Endothelial cell of umbilical vein (primary cell): Measurements from ENCODE around the gene AMT. TPM values are rescaled to one million over a fixed set of nuclear protein-coding genes. Genes with fewer than 3 reads are reported as not detected.

Experiments used
- BruUV-seq: library from RNA; stranded (reverse); fragments of 400-500 nt; replicated peaks from 2 replicates; lab custom pipeline; 2021; lab: Mats Ljungman, UMichigan
- CTCF ChIA-PET: fragments of 300-600, 350-600 bp; sonication (Branson Sonifier 250); formaldehyde crosslinking; loops from one replicate; lab custom pipeline; 2021; ENCODE audit warnings: antibody characterized with exemption, inconsistent platforms; lab: Charles Lee
- POLR2A ChIA-PET: fragments of 300-600, 350-600 bp; sonication (Branson Sonifier 250); formaldehyde crosslinking; loops from one replicate; lab custom pipeline; 2021; ENCODE audit warnings: antibody characterized with exemption, inconsistent platforms; lab: Charles Lee
- DNase-seq: peaks from one replicate; pipeline ENCODE4 v3.0.0-alpha.2; 2011; ENCODE audit warnings: low read depth, low spot score
- FAIRE-seq: peaks from 2 replicates; lab custom pipeline; 2011; peaks lifted over from hg19 to GRCh38; lab: Jason Lieb, UNC
- H2AFZ ChIP-seq: 2 replicates; pipeline ENCODE4 v1.6.0; 2012; ENCODE audit warnings: low read depth, low read length, control low read depth, inconsistent platforms
- H3K27ac ChIP-seq: 2 replicates; pipeline ENCODE4 v1.5.1; 2011; ENCODE audit warnings: low read depth, mild to moderate bottlenecking, control low read depth, low read length, moderate library complexity; ENCODE audit not compliant: insufficient read depth
- H3K27me3 ChIP-seq, 2 experiments: 2 replicates each; pipeline versions ENCODE4 v1.6.0 to v1.6.1; 2011; ENCODE audit warnings: low read length in 2 of 2, mixed read lengths in 1 of 2; ENCODE audit not compliant: control insufficient read depth in 2 of 2, insufficient read depth in 2 of 2
- H3K36me3 ChIP-seq, 2 experiments: 2 replicates in 1 of 2; 3 replicates in 1 of 2; pipeline ENCODE4 v1.5.1; 2011; ENCODE audit warnings: low read length in 2 of 2, mild to moderate bottlenecking in 1 of 2, moderate library complexity in 1 of 2; ENCODE audit not compliant: control insufficient read depth in 2 of 2, insufficient read depth in 2 of 2; ENCODE audit errors: extremely low read depth in 1 of 2
- H3K4me1 ChIP-seq: 3 replicates; pipeline ENCODE4 v1.5.1; 2011; ENCODE audit warnings: mild to moderate bottlenecking, low read length; ENCODE audit not compliant: control insufficient read depth, insufficient read depth; ENCODE audit errors: extremely low read depth
- H3K4me2 ChIP-seq: 2 replicates; pipeline ENCODE4 v1.6.1; 2011; ENCODE audit warnings: low read length, control low read depth, mixed read lengths; ENCODE audit not compliant: insufficient read depth
- H3K4me3 ChIP-seq, 3 experiments: fragments of 200-600 bp in 1 of 3; sonication (generic), shearing (Covaris generic) in 1 of 3; replicated peaks in 1 of 3; 2 replicates each; pipeline ENCODE4 v1.5.1; 2011 to 2016; ENCODE audit warnings: control low read depth in 3 of 3, low read length in 3 of 3, mild to moderate bottlenecking in 2 of 3, inconsistent platforms in 1 of 3, low read depth in 1 of 3, moderate library complexity in 1 of 3; ENCODE audit not compliant: insufficient read depth in 1 of 3
- H3K79me2 ChIP-seq: 2 replicates; pipeline ENCODE4 v1.6.0; 2012; ENCODE audit warnings: low read length, inconsistent platforms; ENCODE audit not compliant: control insufficient read depth, insufficient read depth
- H3K9ac ChIP-seq: replicated peaks from 2 replicates; pipeline ENCODE3; 2011; ENCODE audit warnings: low read length, control low read depth; ENCODE audit not compliant: insufficient read depth; ENCODE audit errors: extremely low read depth
- H3K9me1 ChIP-seq: replicated peaks from 3 replicates; pipeline ENCODE4 v1.6.0; 2011; ENCODE audit warnings: mild to moderate bottlenecking, low read length; ENCODE audit not compliant: control insufficient read depth, insufficient read depth; ENCODE audit errors: extremely low read depth
- H3K9me3 ChIP-seq: replicated peaks from 2 replicates; pipeline ENCODE4 v1.5.1; 2012; ENCODE audit warnings: low read length, inconsistent platforms; ENCODE audit not compliant: control insufficient read depth, insufficient read depth
- H4K20me1 ChIP-seq: replicated peaks from 2 replicates; pipeline ENCODE3; 2011; ENCODE audit warnings: mild to moderate bottlenecking, low read length; ENCODE audit not compliant: control insufficient read depth, insufficient read depth; ENCODE audit errors: extremely low read depth
- EZH2 ChIP-seq: IDR thresholded peaks from 2 replicates; pipeline ENCODE4 v1.6.1; 2012; ENCODE audit warnings: borderline replicate concordance, low read depth, mild to moderate bottlenecking, moderate library complexity, low read length, inconsistent platforms; ENCODE audit not compliant: severe bottlenecking
- FOS ChIP-seq: IDR thresholded peaks from 2 replicates; pipeline ENCODE4 v1.6.1; 2011; ENCODE audit warnings: mild to moderate bottlenecking, low read length, moderate library complexity, borderline replicate concordance; ENCODE audit not compliant: insufficient read depth
- GATA2 ChIP-seq: IDR thresholded peaks from 2 replicates; pipeline ENCODE4 v1.7.0; 2011; ENCODE audit warnings: low read depth, mild to moderate bottlenecking, moderate library complexity, mixed read lengths, low read length; ENCODE audit not compliant: insufficient read length, insufficient read depth
- JUN ChIP-seq: IDR thresholded peaks from 2 replicates; pipeline ENCODE4 v1.6.1; 2011; ENCODE audit warnings: borderline replicate concordance, low read depth; ENCODE audit not compliant: insufficient read length, insufficient read depth
- MYC ChIP-seq: IDR thresholded peaks from one replicate; pipeline ENCODE4 v1.6.1; 2011; ENCODE audit warnings: mild to moderate bottlenecking, low read depth, low read length
- POLR2A ChIP-seq: IDR thresholded peaks from 2 replicates; pipeline ENCODE4 v1.6.1; 2012; ENCODE audit warnings: low read depth, mild to moderate bottlenecking, control low read depth, low read length
- POLR2AphosphoS5 ChIP-seq: IDR thresholded peaks from 2 replicates; pipeline ENCODE4 v1.6.1; 2012; ENCODE audit warnings: low read depth, mild to moderate bottlenecking, control low read depth, low read length, moderate library complexity; ENCODE audit not compliant: insufficient read depth
- dilution Hi-C: fragments of 300-500 bp; cut with MboI; formaldehyde crosslinking; loops from one replicate; pipeline ENCODE4 v1.15.0; 2019; ENCODE audit warnings: low sequenced_read_pairs; ENCODE audit not compliant: extremely low pct_ligation_motif_present
- intact Hi-C: fragments of 100-400 bp; cut with micrococcal nuclease; formaldehyde crosslinking; loops from one replicate; pipeline ENCODE4 v1.10.0; 2022
- polyA plus RNA-seq, 4 experiments: library from polyadenylated mRNA; depleted of rRNA in 3 of 4; stranded (reverse) in 3 of 4; unstranded in 1 of 4; fragments of >200 nt; gene quantifications; 2 replicates each; pipeline versions ENCODE4 v1.2.1 to v1.2.3, GENCODE V29; 2011 to 2012; ENCODE audit warnings: missing spikeins in 1 of 4
- total RNA-seq: library from RNA; stranded (reverse); gene quantifications from 2 replicates; pipeline ENCODE4 v1.2.3, GENCODE V29; 2021
- TF ChIP-seq, protein P1 (sequence below), 2 donors: IDR thresholded peaks; 1 replicate in 1 of 2; 2 replicates in 1 of 2; pipeline ENCODE4 v1.5.1; 2011; ENCODE audit warnings: low read length in 2 of 2, mild to moderate bottlenecking in 2 of 2, moderate library complexity in 2 of 2, control low read depth in 1 of 2, inconsistent platforms in 1 of 2, low read depth in 1 of 2; ENCODE audit not compliant: insufficient read depth in 1 of 2; ENCODE audit errors: extremely low read depth in 1 of 2
- TF ChIP-seq, protein P2 (sequence below): IDR thresholded peaks from 2 replicates; pipeline ENCODE4 v1.6.1; 2011; ENCODE audit not compliant: insufficient read depth, insufficient read length

AMT gene
- total and polyA plus RNA-seq, 2 donors (not counting 3 experiments of a cell fraction or from before 2014, with no cell fraction given): 4.4 to 9.0 TPM

DNA sequence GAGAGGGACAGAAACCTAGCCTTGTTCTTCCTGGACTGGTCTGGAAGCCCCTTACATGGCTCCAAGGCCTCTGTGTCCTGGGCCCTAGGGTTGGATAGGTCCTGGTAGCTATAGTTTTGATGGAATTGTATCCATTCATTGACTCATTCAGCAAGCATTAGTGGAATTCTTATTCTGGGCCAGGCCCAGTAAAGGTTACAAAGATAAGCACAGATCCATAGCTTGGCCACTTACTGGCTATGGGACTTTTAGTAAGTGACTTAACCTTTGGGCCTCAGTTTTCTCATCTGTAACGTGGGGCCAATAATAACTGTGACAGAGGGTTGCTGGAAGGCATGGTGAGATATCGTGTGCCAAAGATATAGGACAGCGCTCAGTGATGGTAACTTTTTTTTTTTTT, 34.2 kb upstream of the AMT start:
- CTCF ChIA-PET: interaction anchor here (1.1 to 1.7 kb wide), 3 partner anchors 7 to 285 kb away, joined by 3 to 8 read pairs (median 3); partner anchors contain the start of genes DAG1 and KLHDC8B
- DNase-seq (no peak), FAIRE-seq (no peak)
- no peaks in the 10 kb centered on the region for H3K79me2 ChIP-seq
- dilution Hi-C loops: no loop called here
- no TSS peak for BruUV-seq
- no peak overlapping the region for H3K4me2 ChIP-seq
- no peaks in the 10 kb centered on the region for H3K9me1 ChIP-seq
- H3K27ac ChIP-seq: no peak overlapping the region
- no peaks in the 10 kb centered on the region for H4K20me1 ChIP-seq
- no peaks in the 10 kb centered on the region for H3K27me3 ChIP-seq
- POLR2A ChIA-PET: interaction anchor here (0.5 kb wide), 1 partner anchor 36 kb away, joined by 5 read pairs; no protein-coding TSS in a partner anchor
- H3K9ac ChIP-seq: no peak overlapping the region
- no peak for TF ChIP-seq JUN
- no peak for TF ChIP-seq POLR2AphosphoS5
- no peak for TF ChIP-seq FOS
- TF ChIP-seq GATA2: no peak
- TF ChIP-seq POLR2A: no peak
- TF ChIP-seq, protein P1, sequence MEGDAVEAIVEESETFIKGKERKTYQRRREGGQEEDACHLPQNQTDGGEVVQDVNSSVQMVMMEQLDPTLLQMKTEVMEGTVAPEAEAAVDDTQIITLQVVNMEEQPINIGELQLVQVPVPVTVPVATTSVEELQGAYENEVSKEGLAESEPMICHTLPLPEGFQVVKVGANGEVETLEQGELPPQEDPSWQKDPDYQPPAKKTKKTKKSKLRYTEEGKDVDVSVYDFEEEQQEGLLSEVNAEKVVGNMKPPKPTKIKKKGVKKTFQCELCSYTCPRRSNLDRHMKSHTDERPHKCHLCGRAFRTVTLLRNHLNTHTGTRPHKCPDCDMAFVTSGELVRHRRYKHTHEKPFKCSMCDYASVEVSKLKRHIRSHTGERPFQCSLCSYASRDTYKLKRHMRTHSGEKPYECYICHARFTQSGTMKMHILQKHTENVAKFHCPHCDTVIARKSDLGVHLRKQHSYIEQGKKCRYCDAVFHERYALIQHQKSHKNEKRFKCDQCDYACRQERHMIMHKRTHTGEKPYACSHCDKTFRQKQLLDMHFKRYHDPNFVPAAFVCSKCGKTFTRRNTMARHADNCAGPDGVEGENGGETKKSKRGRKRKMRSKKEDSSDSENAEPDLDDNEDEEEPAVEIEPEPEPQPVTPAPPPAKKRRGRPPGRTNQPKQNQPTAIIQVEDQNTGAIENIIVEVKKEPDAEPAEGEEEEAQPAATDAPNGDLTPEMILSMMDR (IDR thresholded peaks at IDR 0.05; ENCODE audit: extremely low read depth in 1 of 2, insufficient read depth in 1 of 2, low read depth in 1 of 2, low read length in 2 of 2): no peak
- TF ChIP-seq, protein P2, sequence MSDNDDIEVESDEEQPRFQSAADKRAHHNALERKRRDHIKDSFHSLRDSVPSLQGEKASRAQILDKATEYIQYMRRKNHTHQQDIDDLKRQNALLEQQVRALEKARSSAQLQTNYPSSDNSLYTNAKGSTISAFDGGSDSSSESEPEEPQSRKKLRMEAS: no peak
- no peak for TF ChIP-seq EZH2
- no peak for TF ChIP-seq MYC
- H2AFZ ChIP-seq: no peak overlapping the region
- intact Hi-C loops: no loop called here
- H3K36me3 ChIP-seq: no peaks in the 10 kb centered on the region
- H3K4me1 ChIP-seq: no peaks in the 10 kb centered on the region
- no peak overlapping the region for H3K4me3 ChIP-seq
- H3K9me3 ChIP-seq: no peaks in the 10 kb centered on the region
